Spleen (tissue), 11 donors: ENCODE measurements around the gene TEX51. TPM values are rescaled to one million over a fixed set of nuclear protein-coding genes. Genes with fewer than 3 reads are reported as not detected.

Experiments
- DNase-seq: peaks from one replicate; pipeline ENCODE4 v3.0.0-alpha.2; 2020
- H3K27ac ChIP-seq, 8 donors: fragments of 200-600 bp; sonication (generic) in 7 of 8; 1 replicate in 4 of 8; 2 replicates in 4 of 8; pipeline versions ENCODE4 v1.5.0 to v1.8.0; 2016 to 2021; ENCODE audit warnings: inconsistent platforms in 4 of 8, mild to moderate bottlenecking in 4 of 8, moderate library complexity in 1 of 8
- H3K27me3 ChIP-seq, 7 donors: fragments of 200-600 bp; sonication (generic) in 6 of 7; replicated peaks in 1 of 7; 1 replicate in 4 of 7; 2 replicates in 3 of 7; pipeline versions ENCODE4 v1.5.0 to v1.8.0; 2016 to 2021; ENCODE audit warnings: inconsistent platforms in 3 of 7, mild to moderate bottlenecking in 1 of 7
- H3K36me3 ChIP-seq, 6 donors: fragments of 200-600 bp; sonication (generic) in 5 of 6; 1 replicate in 4 of 6; 2 replicates in 2 of 6; pipeline versions ENCODE4 v1.5.0 to v1.8.0; 2016 to 2021; ENCODE audit warnings: inconsistent platforms in 2 of 6
- H3K4me1 ChIP-seq, 6 donors: fragments of 200-600 bp; sonication (generic) in 5 of 6; 1 replicate in 3 of 6; 2 replicates in 3 of 6; pipeline versions ENCODE4 v1.5.0 to v1.8.0; 2016 to 2021; ENCODE audit warnings: inconsistent platforms in 3 of 6
- H3K4me3 ChIP-seq, 8 donors: fragments of 200-600 bp; sonication (generic) in 7 of 8; 1 replicate in 4 of 8; 2 replicates in 4 of 8; pipeline versions ENCODE4 v1.5.0 to v1.8.0; 2016 to 2021; ENCODE audit warnings: inconsistent platforms in 4 of 8, mild to moderate bottlenecking in 4 of 8, moderate library complexity in 2 of 8
- H3K9me3 ChIP-seq, 8 donors: fragments of 200-600 bp; sonication (generic) in 7 of 8; 1 replicate in 4 of 8; 2 replicates in 4 of 8; pipeline versions ENCODE4 v1.5.0 to v1.8.0; 2016 to 2021; ENCODE audit warnings: inconsistent platforms in 4 of 8
- CTCF ChIP-seq, 11 experiments: fragments of 200-600 bp in 7 of 11; fragments of 450-650 bp in 4 of 11; sonication (generic) in 4 of 11; IDR thresholded peaks in 8 of 11; conservative IDR thresholded peaks in 3 of 11; 1 replicate in 7 of 11; 2 replicates in 4 of 11; pipeline versions ENCODE4 v1.4.0 to v1.8.0; 2016 to 2021; ENCODE audit warnings: antibody characterized with exemption in 11 of 11, inconsistent platforms in 4 of 11, mild to moderate bottlenecking in 1 of 11
- POLR2A ChIP-seq, 3 donors: fragments of 450-650 bp; IDR thresholded peaks; one replicate each; pipeline ENCODE4 v1.5.1; 2017; ENCODE audit warnings: antibody characterized with exemption in 3 of 3, mild to moderate bottlenecking in 1 of 3
- POLR2AphosphoS5 ChIP-seq, 3 donors: sonication (generic); formaldehyde crosslinking; IDR thresholded peaks; one replicate each; pipeline ENCODE4 v1.5.1; 2017; ENCODE audit warnings: antibody characterized with exemption in 3 of 3
- WGBS, 5 donors: extraction: QIAGEN DNeasy Blood & Tissue Kit in 3 of 5; methylation state at CpG; one replicate each; pipeline versions ENCODE4 v1.1.5 to v1.1.7; 2013 to 2018; 5-methylcytosine and 5-hydroxymethylcytosine counted together
- intact Hi-C: fragments of 100-400 bp; cut with DNase I; formaldehyde crosslinking; loops from one replicate; pipeline ENCODE4 v1.15.0; 2023; ENCODE audit warnings: low total_unique reads
- polyA plus RNA-seq, 3 donors: library from polyadenylated mRNA; stranded (reverse); fragments of 200-250 nt; gene quantifications; one replicate each; pipeline ENCODE4 v1.2.1, GENCODE V29; 2013
- total RNA-seq, 7 donors: library from RNA; depleted of rRNA in 3 of 7; stranded (reverse); fragments of >200 nt in 3 of 7; fragmentation: NEBNext Ultra II Directional in 4 of 7; extraction: Animal tissue kit (Norgen Biotek cat#: 25700) in 4 of 7; gene quantifications; one replicate each; pipeline versions ENCODE4 v1.1.0 to v1.2.1, GENCODE V29; 2016 to 2021
- donor health status: healthy with polysubstance abuse.
- donor health status: DM: no; HTN: no; CAD: no; lungs with moderate emphysema.
- donor health status: DM: no; HTN: no; CAD: no.
- donor health status: Bipolar disorder and iron deficiency.
- donor health status: healthy.
- donor health status: DM: no; HTN: no; CAD: no.
- donor health status: DM: yes; HTN: yes; CAD: no.

Gene TEX51
- total and polyA plus RNA-seq, 10 donors = not detected

- no peak for DNase-seq
- no peaks in the 10 kb centered on the region for H3K27me3 ChIP-seq
- no peak overlapping the region for H3K27ac ChIP-seq
- H3K4me1 ChIP-seq = no peaks in the 10 kb centered on the region
- H3K9me3 ChIP-seq = peaks cover 0 to 14% (median 8%) of the 10 kb centered on the region in 8 donors
- 27 to 39% (median 36%) methylated on average over 5 of the region's 5 CpGs for WGBS, 5 donors
- TF ChIP-seq CTCF (IDR thresholded peaks at IDR 0.05 in 8 of 11, conservative IDR thresholded peaks at IDR 0.05 in 3 of 11) (no peak), POLR2AphosphoS5 (IDR thresholded peaks at IDR 0.05) (no peak)
- H3K36me3 ChIP-seq = no peaks in the 10 kb centered on the region
- H3K4me3 ChIP-seq = no peak overlapping the region
- intact Hi-C loops = no loop called here
Observed at GRCh38 chr2:126863336-126864015, 35.2 kb upstream of the TEX51 start.

- Histone ChIP-seq H3K27ac (no peak overlapping the region), H3K36me3 (no peaks in the 10 kb centered on the region), H3K4me1 (no peaks in the 10 kb centered on the region), H3K27me3 (no peaks in the 10 kb centered on the region), H3K9me3 (peaks cover 0 to 14% (median 8%) of the 10 kb centered on the region in 8 donors), H3K4me3 (no peak overlapping the region)
- DNase-seq = no peak
- 66 to 81% (median 76%) methylated on average over 3 of the region's 3 CpGs for WGBS, 5 donors
- TF ChIP-seq CTCF (IDR thresholded peaks at IDR 0.05 in 8 of 11, conservative IDR thresholded peaks at IDR 0.05 in 3 of 11) (no peak), POLR2AphosphoS5 (IDR thresholded peaks at IDR 0.05) (no peak), POLR2A (IDR thresholded peaks at IDR 0.05) (no peak)
- intact Hi-C loops = no loop called here
Observed at GRCh38 chr2:126864861-126865260, 33.8 kb upstream of the TEX51 start.

GRCh38 chr2:126866451-126866850, 32.2 kb upstream of the TEX51 start:
- intact Hi-C loops = no loop called here
- Histone ChIP-seq H3K4me3 (no peak overlapping the region), H3K4me1 (no peaks in the 10 kb centered on the region), H3K36me3 (no peaks in the 10 kb centered on the region), H3K27ac (no peak overlapping the region), H3K9me3 (peaks cover 0 to 14% (median 8%) of the 10 kb centered on the region in 8 donors), H3K27me3 (no peaks in the 10 kb centered on the region)
- TF ChIP-seq POLR2AphosphoS5 (IDR thresholded peaks at IDR 0.05) (no peak), CTCF (IDR thresholded peaks at IDR 0.05 in 8 of 11, conservative IDR thresholded peaks at IDR 0.05 in 3 of 11) (no peak), POLR2A (IDR thresholded peaks at IDR 0.05) (no peak)
- 84 to 94% (median 93%) methylated on average over 4 of the region's 4 CpGs for WGBS, 5 donors
- peak; percentile 17 for DNase-seq

GRCh38 chr2:126874961-126875360, 23.7 kb upstream of the TEX51 start:
- Histone ChIP-seq H3K27me3 (no peaks in the 10 kb centered on the region), H3K9me3 (peaks cover 0 to 28% (median 22%) of the 10 kb centered on the region in 8 donors), H3K4me3 (no peak overlapping the region), H3K36me3 (no peaks in the 10 kb centered on the region), H3K4me1 (no peaks in the 10 kb centered on the region), H3K27ac (no peak overlapping the region)
- no peak for DNase-seq
- TF ChIP-seq POLR2AphosphoS5 (IDR thresholded peaks at IDR 0.05) (no peak), CTCF (IDR thresholded peaks at IDR 0.05 in 8 of 11, conservative IDR thresholded peaks at IDR 0.05 in 3 of 11) (no peak), POLR2A (IDR thresholded peaks at IDR 0.05) (no peak)
- intact Hi-C loops = no loop called here
- 78 to 90% (median 85%) methylated on average over 3 of the region's 3 CpGs for WGBS, 5 donors
